ENCODE measurements around the gene ZKSCAN8.

The ZKSCAN8 gene

GRCh38 chr6:28145231-28145630 lies 3.5 kb downstream of the ZKSCAN8 start:
- H3K27ac ChIP-seq: no peak overlapping the region
- TF ChIP-seq CTCF (conservative IDR thresholded peaks at IDR 0.05): no peak

- H3K27ac ChIP-seq: no peak overlapping the region
- no peak for TF ChIP-seq CTCF (conservative IDR thresholded peaks at IDR 0.05)
Measured at GRCh38 chr6:28152531-28152930, 10.8 kb downstream of the ZKSCAN8 start.

GRCh38 chr6:28153546-28153945 lies 11.9 kb downstream of the ZKSCAN8 start:
- TF ChIP-seq CTCF (conservative IDR thresholded peaks at IDR 0.05): no peak
- no peak overlapping the region for H3K27ac ChIP-seq

GRCh38 chr6:28154357-28154756 lies 12.7 kb downstream of the ZKSCAN8 start:
- no peak overlapping the region for H3K27ac ChIP-seq
- no peak for TF ChIP-seq CTCF (conservative IDR thresholded peaks at IDR 0.05)

- no peak for TF ChIP-seq CTCF (conservative IDR thresholded peaks at IDR 0.05)
- H3K27ac ChIP-seq: no peak overlapping the region
Measured at GRCh38 chr6:28158318-28158717, 16.6 kb downstream of the ZKSCAN8 start.

- no peak overlapping the region for H3K27ac ChIP-seq
- TF ChIP-seq CTCF (conservative IDR thresholded peaks at IDR 0.05): no peak
Measured at GRCh38 chr6:28159029-28159607, 17.4 kb downstream of the ZKSCAN8 start.

- TF ChIP-seq CTCF (conservative IDR thresholded peaks at IDR 0.05): no peak
- no peak overlapping the region for H3K27ac ChIP-seq
Measured at GRCh38 chr6:28160233-28160632, 18.6 kb downstream of the ZKSCAN8 start.
